ENCODE results near the gene HMX1. TPM values are rescaled to one million over a fixed set of nuclear protein-coding genes. Genes with fewer than 3 reads are reported as not detected.

The HMX1 gene
- total and polyA plus RNA-seq, 10 of the 15 experiments (the other 5 are each of a cell fraction or from before 2014, with no cell fraction given) = not detected

DNA sequence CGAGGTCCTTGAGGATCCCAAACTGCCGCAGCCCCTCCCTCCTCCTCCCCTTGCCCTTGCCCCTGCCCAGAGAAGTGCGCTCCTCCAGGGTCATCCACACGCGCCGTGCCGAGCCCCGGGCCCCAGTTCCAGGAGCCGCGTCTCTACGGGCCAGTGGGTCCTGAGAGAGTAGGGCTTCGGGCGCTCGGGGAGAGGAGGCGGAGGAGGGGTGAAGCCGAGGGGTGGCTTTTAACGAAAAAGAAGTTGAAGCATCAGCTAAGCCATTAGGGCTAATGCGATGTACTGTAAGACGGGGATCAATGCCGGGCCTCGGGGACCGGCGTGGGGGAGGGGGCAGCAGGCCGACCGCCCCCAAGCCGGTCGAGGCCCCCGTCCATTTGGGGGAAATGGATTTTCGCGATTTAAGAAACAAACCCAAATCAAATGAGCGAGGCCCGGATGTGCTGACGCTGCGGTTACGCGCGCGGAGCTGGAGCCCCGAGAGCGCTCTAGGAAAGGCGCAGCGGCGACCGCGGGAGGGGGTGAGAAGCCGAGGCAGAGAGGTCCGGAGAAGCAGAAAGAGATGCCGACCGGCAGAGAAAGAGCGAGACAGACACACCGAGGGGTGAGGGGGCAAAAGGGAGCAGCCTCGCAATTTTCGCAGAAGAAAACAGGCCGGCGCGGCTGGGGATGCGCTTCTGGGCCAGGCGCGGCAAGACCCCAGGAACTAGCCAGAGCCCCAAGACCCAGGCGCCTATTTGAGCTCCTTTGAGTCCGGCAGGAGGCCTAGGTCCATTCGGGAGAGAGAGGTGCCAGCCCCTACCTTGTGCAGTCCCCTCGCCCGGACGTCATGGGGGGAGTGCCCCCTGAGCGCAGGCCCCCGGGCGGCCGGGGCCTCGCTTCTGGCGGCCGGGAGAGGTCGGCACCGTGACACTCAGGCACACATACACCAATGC, 13.6 kb downstream of the HMX1 start:
- no peak overlapping the region for H3K4me3 ChIP-seq
- ChIA-PET SMC1A (ENCODE audit: uncharacterized antibody, unreplicated experiment) (no interaction called here), RAD21 (ENCODE audit: unreplicated experiment) (no interaction called here), POLR2A (no interaction called here), CTCF (interaction anchor here (0.6 kb wide), 1 partner anchor 359 kb away, joined by 3 read pairs; no protein-coding TSS in a partner anchor)
- no peak overlapping the region for H2AFZ ChIP-seq (ENCODE audit: control insufficient read depth, low read depth, low read length)
- TF ChIP-seq SUZ12 (IDR thresholded peaks at IDR 0.05; ENCODE audit: unreplicated experiment) (no peak), CHD1 (IDR thresholded peaks at IDR 0.05; ENCODE audit: low read depth, low read length) (no peak), ZSCAN29 (IDR thresholded peaks at IDR 0.05) (no peak), SPI1 (IDR thresholded peaks at IDR 0.05; ENCODE audit: borderline replicate concordance, insufficient read depth, low read depth, low read length) (no peak), EZH2 (IDR thresholded peaks at IDR 0.05; ENCODE audit: borderline replicate concordance, control insufficient read depth, low read depth, low read length) (no peak), IKZF2 (IDR thresholded peaks at IDR 0.05) (no peak), RFX5 (IDR thresholded peaks at IDR 0.05; ENCODE audit: low read depth, low read length) (no peak), ZNF687 (IDR thresholded peaks at IDR 0.05) (no peak), SREBF1 (IDR thresholded peaks at IDR 0.05; ENCODE audit: low read length) (no peak), HDGF (IDR thresholded peaks at IDR 0.05) (no peak), ZNF274 (IDR thresholded peaks at IDR 0.05; ENCODE audit: insufficient read depth, insufficient read length) (no peak), MEF2B (IDR thresholded peaks at IDR 0.05; ENCODE audit: partially characterized antibody, poor library complexity, severe bottlenecking) (no peak), HDAC6 (IDR thresholded peaks at IDR 0.05; ENCODE audit: unreplicated experiment) (no peak), ATF2 (IDR thresholded peaks at IDR 0.05; ENCODE audit: low read length) (no peak), SREBF2 (IDR thresholded peaks at IDR 0.05; ENCODE audit: low read length) (no peak), CBX5 (IDR thresholded peaks at IDR 0.05; ENCODE audit: low read depth) (no peak), ZNF384 (IDR thresholded peaks at IDR 0.05; ENCODE audit: borderline replicate concordance, low read depth, low read length) (no peak)
- H3K4me2 ChIP-seq (ENCODE audit: control insufficient read depth, insufficient read depth) = no peak overlapping the region
- intact Hi-C loops (cut with micrococcal nuclease; ENCODE audit: unreplicated experiment) (no loop called here), in situ Hi-C loops (cut with MboI) (no loop called here)
- no peaks in the 10 kb centered on the region; the same call in 2 of the 3 replicates for H3K9me3 ChIP-seq (replicated peaks; ENCODE audit: control insufficient read depth, insufficient read depth, low read length)
- no peak for FAIRE-seq
- no peak for DNase-seq (ENCODE audit: low read depth, low spot score)
- no peaks in the 10 kb centered on the region for H4K20me1 ChIP-seq (ENCODE audit: control insufficient read depth, insufficient read depth)
- H3K4me1 ChIP-seq (ENCODE audit: control insufficient read depth, insufficient read depth, low read length) = no peaks in the 10 kb centered on the region
- H3K27me3 ChIP-seq (replicated peaks in 1 of 2; ENCODE audit: control insufficient read depth in 2 of 2, insufficient read depth in 2 of 2, low read length in 1 of 2) = peaks cover 0 to 12% of the 10 kb centered on the region in 2 experiments; a peak in 1 of 4 replicates
- H3K9ac ChIP-seq (ENCODE audit: control insufficient read depth, insufficient read depth, low read length) = no peak overlapping the region
- WGBS (ENCODE audit: insufficient coverage, insufficient replicate concordance, low lambda C conversion rate, missing lambda C conversion rate) = 32% methylated on average over 71 of the region's 74 CpGs
- BruUV-seq (replicated peaks) = no TSS peak
- H3K36me3 ChIP-seq (ENCODE audit: control insufficient read depth in 2 of 2, insufficient read depth in 2 of 2, low read length in 1 of 2) = no peaks in the 10 kb centered on the region
- H3K79me2 ChIP-seq (ENCODE audit: control insufficient read depth, insufficient read depth, low read length) = no peaks in the 10 kb centered on the region
- H3K27ac ChIP-seq (ENCODE audit: control insufficient read depth, insufficient read depth) = no peak overlapping the region
- ATAC-seq = no peak
